HG03039 (cell line): Measurements from ENCODE around the gene AGAP1.
"Not testable (repeated sequence)": the region's sequence is repeated elsewhere in the genome, so short reads cannot be mapped to it uniquely, and the experiment has no call there.

Experiments
- ATAC-seq: cut with Tn5 transposase; IDR thresholded peaks from one replicate; pipeline ENCODE4 v1.9.1; 2021; ENCODE audit warnings: mild to moderate bottlenecking, moderate library complexity; ENCODE audit not compliant: unreplicated experiment

The AGAP1 gene

GRCh38 chr2:236073246-236073645, 579.4 kb downstream of the AGAP1 start:
- ATAC-seq: no peak

GRCh38 chr2:236073867-236074655, 580.2 kb downstream of the AGAP1 start:
- ATAC-seq: no peak

GRCh38 chr2:236075802-236076201, 582.0 kb downstream of the AGAP1 start:
- no peak for ATAC-seq

- ATAC-seq: no peak
Measured at GRCh38 chr2:236078297-236079255, 584.7 kb downstream of the AGAP1 start.

GRCh38 chr2:236080412-236080811, 586.6 kb downstream of the AGAP1 start:
- ATAC-seq: no peak

- ATAC-seq: no peak
Measured at GRCh38 chr2:236081171-236081570, 587.3 kb downstream of the AGAP1 start.

- no peak for ATAC-seq
Measured at GRCh38 chr2:236082061-236082460, 588.2 kb downstream of the AGAP1 start.

- no peak for ATAC-seq
Measured at GRCh38 chr2:236083934-236084333, 590.1 kb downstream of the AGAP1 start.

GRCh38 chr2:236085211-236085610, 591.4 kb downstream of the AGAP1 start:
- no peak for ATAC-seq

- ATAC-seq: no peak
Measured at GRCh38 chr2:236085647-236086046, 591.8 kb downstream of the AGAP1 start.

GRCh38 chr2:236086403-236086970, 592.6 kb downstream of the AGAP1 start:
- ATAC-seq: no peak

GRCh38 chr2:236086971-236087465, 593.2 kb downstream of the AGAP1 start:
- ATAC-seq: no peak

- ATAC-seq: no peak
Measured at GRCh38 chr2:236088368-236089057, 594.7 kb downstream of the AGAP1 start.

- no peak for ATAC-seq
Measured at GRCh38 chr2:236089271-236090026, 595.6 kb downstream of the AGAP1 start.

- ATAC-seq: no peak
Measured at GRCh38 chr2:236090027-236090382, 596.2 kb downstream of the AGAP1 start.

- not testable (repeated sequence) for ATAC-seq
Measured at GRCh38 chr2:236090826-236091225, 597.0 kb downstream of the AGAP1 start.

- ATAC-seq: no peak
Measured at GRCh38 chr2:236092714-236093113, 598.9 kb downstream of the AGAP1 start.

- ATAC-seq: no peak
Measured at GRCh38 chr2:236093134-236093533, 599.3 kb downstream of the AGAP1 start.

GRCh38 chr2:236095504-236095903, 601.7 kb downstream of the AGAP1 start:
- ATAC-seq: no peak

- ATAC-seq: no peak
Measured at GRCh38 chr2:236101311-236101950, 607.6 kb downstream of the AGAP1 start.
